Caco-2 (cell line): ENCODE measurements around the gene ARHGEF33. TPM values are rescaled to one million over a fixed set of nuclear protein-coding genes. Genes with fewer than 3 reads are reported as not detected.

Source experiments
- BruUV-seq: library from RNA; stranded (reverse); fragments of 400-500 nt; replicated peaks from 2 replicates; lab custom pipeline; 2021; lab: Mats Ljungman, UMichigan
- CTCF ChIA-PET: fragments of 300-600 bp; sonication (Branson Sonifier 250); formaldehyde crosslinking; loops from one replicate; lab custom pipeline; 2022; ENCODE audit warnings: antibody characterized with exemption; lab: Charles Lee
- POLR2A ChIA-PET: fragments of 300-600 bp; sonication (Branson Sonifier 250); formaldehyde crosslinking; loops from one replicate; lab custom pipeline; 2022; ENCODE audit warnings: antibody characterized with exemption; lab: Charles Lee
- DNase-seq, 2 experiments: peaks; one replicate each; pipeline versions ENCODE4 v3.0.0 to v3.0.0-alpha.2; 2020 to 2022
- H3K27me3 ChIP-seq: replicated peaks from 2 replicates; pipeline ENCODE4 v1.6.0; 2011; ENCODE audit warnings: low read length; ENCODE audit not compliant: control insufficient read depth, insufficient read depth
- H3K36me3 ChIP-seq: 2 replicates; pipeline ENCODE4 v1.5.1; 2011; ENCODE audit warnings: low read length; ENCODE audit not compliant: control insufficient read depth, insufficient read depth
- H3K4me1 ChIP-seq: fragments of 250-450 bp; sonication (Bioruptor Pico); 2 replicates; pipeline ENCODE4 v1.5.1; 2020; ENCODE audit warnings: mild to moderate bottlenecking
- H3K4me3 ChIP-seq: 2 replicates; pipeline ENCODE4 v1.5.1; 2011; ENCODE audit warnings: low read depth, mild to moderate bottlenecking, control low read depth, low read length
- H3K9me3 ChIP-seq: fragments of 250-450 bp; sonication (Bioruptor Pico); 2 replicates; pipeline ENCODE4 v1.5.1; 2020; ENCODE audit warnings: mild to moderate bottlenecking, moderate library complexity
- H3K27ac Mint-ChIP-seq: one replicate; pipeline ENCODE4 v1.8.0; 2022; ENCODE audit warnings: mixed read lengths; ENCODE audit not compliant: unreplicated experiment
- H3K27me3 Mint-ChIP-seq: one replicate; pipeline ENCODE4 v1.8.0; 2022; ENCODE audit warnings: mixed read lengths; ENCODE audit not compliant: insufficient read depth, unreplicated experiment
- H3K36me3 Mint-ChIP-seq: one replicate; pipeline ENCODE4 v1.8.0; 2022; ENCODE audit warnings: mild to moderate bottlenecking, mixed read lengths; ENCODE audit not compliant: insufficient read depth, unreplicated experiment
- H3K4me1 Mint-ChIP-seq: one replicate; pipeline ENCODE4 v1.8.0; 2022; ENCODE audit warnings: low read depth, mixed read lengths; ENCODE audit not compliant: unreplicated experiment
- H3K4me3 Mint-ChIP-seq: one replicate; pipeline ENCODE4 v1.8.0; 2022; ENCODE audit warnings: mild to moderate bottlenecking, moderate library complexity, mixed read lengths; ENCODE audit not compliant: unreplicated experiment
- H3K9me3 Mint-ChIP-seq: one replicate; pipeline ENCODE4 v1.8.0; 2022; ENCODE audit warnings: mixed read lengths; ENCODE audit not compliant: unreplicated experiment
- CTCF ChIP-seq, 2 experiments: fragments of 200-600 bp in 1 of 2; IDR thresholded peaks; 1 replicate in 1 of 2; 2 replicates in 1 of 2; pipeline versions ENCODE4 v1.5.1 to v1.8.0; 2011 to 2022; ENCODE audit warnings: antibody characterized with exemption in 1 of 2, control low read depth in 1 of 2, inconsistent platforms in 1 of 2, low read depth in 1 of 2, low read length in 1 of 2, mild to moderate bottlenecking in 1 of 2, moderate library complexity in 1 of 2; ENCODE audit not compliant: insufficient read depth in 1 of 2, severe bottlenecking in 1 of 2, unreplicated experiment in 1 of 2
- intact Hi-C: fragments of 100-400 bp; cut with micrococcal nuclease; formaldehyde crosslinking; loops from one replicate; pipeline ENCODE4 v1.10.0; 2022; ENCODE audit not compliant: unreplicated experiment
- total RNA-seq: library from RNA; stranded (reverse); gene quantifications from 2 replicates; pipeline ENCODE4 v1.2.3, GENCODE V29; 2022

ARHGEF33 gene
- total RNA-seq, 1 experiment from 2014 or later = not detected

DNA sequence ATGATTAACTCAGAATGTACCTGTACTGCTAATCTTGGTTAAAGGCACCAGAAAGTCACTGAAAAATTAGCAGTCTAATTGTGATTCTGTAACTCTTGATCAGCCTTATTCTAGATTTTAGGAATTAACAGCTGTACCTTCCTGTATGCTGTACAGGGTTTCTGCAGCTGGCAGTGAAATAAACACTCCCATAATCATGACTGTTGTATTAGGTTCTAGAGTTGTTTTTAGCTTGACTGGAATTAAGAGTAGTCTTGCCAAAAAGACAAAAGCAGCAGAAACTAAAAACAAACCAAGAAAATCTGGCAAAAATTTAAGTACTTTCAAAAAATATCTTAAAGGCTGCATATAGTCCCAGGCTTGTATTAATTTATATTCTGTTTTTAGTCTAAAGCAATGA lies 127.7 kb downstream of the ARHGEF33 start:
- H3K4me1 ChIP-seq = no peaks in the 10 kb centered on the region
- BruUV-seq = no TSS peak
- no peak for DNase-seq
- Mint-ChIP-seq H3K27ac (no peak overlapping the region), H3K36me3 (peaks cover 2% of the 10 kb centered on the region), H3K4me1 (no peaks in the 10 kb centered on the region), H3K9me3 (no peaks in the 10 kb centered on the region), H3K4me3 (no peak overlapping the region), H3K27me3 (no peaks in the 10 kb centered on the region)
- H3K9me3 ChIP-seq = no peaks in the 10 kb centered on the region
- CTCF ChIA-PET = no interaction called here
- no peaks in the 10 kb centered on the region for H3K27me3 ChIP-seq
- POLR2A ChIA-PET = no interaction called here
- intact Hi-C loops = no loop called here
- no peak overlapping the region for H3K4me3 ChIP-seq
- TF ChIP-seq CTCF (IDR thresholded peaks at IDR 0.05; ENCODE audit: insufficient read depth in 1 of 2, low read depth in 1 of 2, low read length in 1 of 2, severe bottlenecking in 1 of 2, unreplicated experiment in 1 of 2) = no peak
- H3K36me3 ChIP-seq = no peaks in the 10 kb centered on the region; the same call in none of the 2 replicates

- Mint-ChIP-seq H3K4me3 (no peak overlapping the region), H3K36me3 (peaks cover 9% of the 10 kb centered on the region), H3K4me1 (no peaks in the 10 kb centered on the region), H3K9me3 (no peaks in the 10 kb centered on the region), H3K27ac (no peak overlapping the region), H3K27me3 (no peaks in the 10 kb centered on the region)
- ChIA-PET POLR2A (no interaction called here), CTCF (no interaction called here)
- no peak for TF ChIP-seq CTCF (IDR thresholded peaks at IDR 0.05; ENCODE audit: insufficient read depth in 1 of 2, low read depth in 1 of 2, low read length in 1 of 2, severe bottlenecking in 1 of 2, unreplicated experiment in 1 of 2)
- DNase-seq = no peak
- no peaks in the 10 kb centered on the region for H3K27me3 ChIP-seq
- intact Hi-C loops = no loop called here
- H3K4me3 ChIP-seq = no peak overlapping the region
- H3K36me3 ChIP-seq = peaks cover 2% of the 10 kb centered on the region; the same call in 1 of the 2 replicates
- no peaks in the 10 kb centered on the region for H3K9me3 ChIP-seq
- no peaks in the 10 kb centered on the region for H3K4me1 ChIP-seq
- no TSS peak for BruUV-seq
Measured at GRCh38 chr2:39018638-39019037, 129.0 kb downstream of the ARHGEF33 start.

- intact Hi-C loops = no loop called here
- CTCF ChIA-PET = no interaction called here
- H3K9me3 ChIP-seq = no peaks in the 10 kb centered on the region
- no peak overlapping the region for H3K4me3 ChIP-seq
- Mint-ChIP-seq H3K9me3 (no peaks in the 10 kb centered on the region), H3K36me3 (peaks cover 9% of the 10 kb centered on the region), H3K4me1 (no peaks in the 10 kb centered on the region), H3K4me3 (no peak overlapping the region), H3K27ac (no peak overlapping the region), H3K27me3 (no peaks in the 10 kb centered on the region)
- H3K4me1 ChIP-seq = no peaks in the 10 kb centered on the region
- TF ChIP-seq CTCF (IDR thresholded peaks at IDR 0.05; ENCODE audit: insufficient read depth in 1 of 2, low read depth in 1 of 2, low read length in 1 of 2, severe bottlenecking in 1 of 2, unreplicated experiment in 1 of 2) = no peak
- H3K27me3 ChIP-seq = no peaks in the 10 kb centered on the region
- H3K36me3 ChIP-seq = peaks cover 2% of the 10 kb centered on the region; the same call in 1 of the 2 replicates
- DNase-seq = no peak
- POLR2A ChIA-PET = no interaction called here
- no TSS peak for BruUV-seq
Measured at GRCh38 chr2:39020383-39020782, 130.7 kb downstream of the ARHGEF33 start.
